Measurements from ENCODE around the gene IDI2.

The IDI2 gene

GRCh38 chr10:1007583-1007982 lies 18.1 kb downstream of the IDI2 start:
- no peak for DNase-seq (ENCODE audit: low spot score)

GRCh38 chr10:1006573-1006972 lies 19.1 kb downstream of the IDI2 start:
- no peak for DNase-seq (ENCODE audit: low spot score)

GRCh38 chr10:1003884-1004670 lies 21.6 kb downstream of the IDI2 start:
- DNase-seq (ENCODE audit: low spot score) = no peak

GRCh38 chr10:1002425-1003006 lies 23.1 kb downstream of the IDI2 start:
- DNase-seq (ENCODE audit: low spot score) = no peak

- no peak for DNase-seq (ENCODE audit: low spot score)
These were observed 28.2 kb downstream of the IDI2 start for GRCh38 chr10:997266-998022.

GRCh38 chr10:996031-996430 lies 29.6 kb downstream of the IDI2 start:
- DNase-seq (ENCODE audit: low spot score) = no peak

- no peak for DNase-seq (ENCODE audit: low spot score)
These were observed 30.1 kb downstream of the IDI2 start for GRCh38 chr10:995559-995926.

- DNase-seq (ENCODE audit: low spot score) = no peak
These were observed 30.7 kb downstream of the IDI2 start for GRCh38 chr10:994836-995558.

- DNase-seq (ENCODE audit: low spot score) = no peak
These were observed 32.8 kb downstream of the IDI2 start for GRCh38 chr10:992871-993270.

GRCh38 chr10:992467-992866 lies 33.2 kb downstream of the IDI2 start:
- DNase-seq (ENCODE audit: low spot score) = no peak

GRCh38 chr10:990808-991207 lies 34.9 kb downstream of the IDI2 start:
- DNase-seq (ENCODE audit: low spot score) = no peak

- DNase-seq (ENCODE audit: low spot score) = no peak
These were observed 36.8 kb downstream of the IDI2 start for GRCh38 chr10:988667-989545.

- peak; percentile 97 for DNase-seq (ENCODE audit: low spot score)
These were observed 37.6 kb downstream of the IDI2 start, which contains the start of gene GTPBP4 for GRCh38 chr10:987870-988666. Gene GTPBP4, plus strand, starts transcription at chr10:988434. Its CDS starts 46 bp downstream, at chr10:988480.

GRCh38 chr10:987620-987869 lies 38.1 kb downstream of the IDI2 start:
- DNase-seq (ENCODE audit: low spot score) = no peak

GRCh38 chr10:986881-987619 lies 38.6 kb downstream of the IDI2 start:
- no peak for DNase-seq (ENCODE audit: low spot score)

GRCh38 chr10:986137-986825 lies 39.4 kb downstream of the IDI2 start:
- no peak for DNase-seq (ENCODE audit: low spot score)

- no peak for DNase-seq (ENCODE audit: low spot score)
These were observed 40.3 kb downstream of the IDI2 start for GRCh38 chr10:985361-985760.

GRCh38 chr10:983971-984655 lies 41.5 kb downstream of the IDI2 start:
- DNase-seq (ENCODE audit: low spot score) = no peak

- no peak for DNase-seq (ENCODE audit: low spot score)
These were observed 42.3 kb downstream of the IDI2 start for GRCh38 chr10:983401-983800.
